Stimulated activated CD8-positive, alpha-beta memory T cell treated with anti-CD3 and anti-CD28 coated beads, Interleukin-15, amount 100 ng/mL, for 1 hour (primary cell): ENCODE data around the gene POLK.
"Not testable (repeated sequence)": the region's sequence is repeated elsewhere in the genome, so short reads cannot be mapped to it uniquely, and the experiment has no call there.

Source experiments
- DNase-seq: peaks from one replicate; pipeline ENCODE4 v3.0.0-alpha.2; 2020; ENCODE audit warnings: low read depth

The POLK gene

GRCh38 chr5:75551471-75551870, 39.8 kb downstream of the POLK start:
- no peak for DNase-seq

GRCh38 chr5:75552764-75553163, 41.1 kb downstream of the POLK start:
- DNase-seq: no peak

GRCh38 chr5:75553358-75553757, 41.7 kb downstream of the POLK start:
- no peak for DNase-seq

- DNase-seq: no peak
Observed at GRCh38 chr5:75558221-75558620, 46.5 kb downstream of the POLK start.

GRCh38 chr5:75558981-75559632, 47.4 kb downstream of the POLK start:
- DNase-seq: no peak

- DNase-seq: not testable (repeated sequence)
Observed at GRCh38 chr5:75560655-75561054, 49.0 kb downstream of the POLK start.

- DNase-seq: not testable (repeated sequence)
Observed at GRCh38 chr5:75565991-75566709, 54.5 kb downstream of the POLK start.

- no peak for DNase-seq
Observed at GRCh38 chr5:75566710-75567309, 55.1 kb downstream of the POLK start.

- DNase-seq: no peak
Observed at GRCh38 chr5:75567710-75568109, 56.0 kb downstream of the POLK start.

- DNase-seq: no peak
Observed at GRCh38 chr5:75568202-75568601, 56.5 kb downstream of the POLK start.

GRCh38 chr5:75571547-75571946, 59.9 kb downstream of the POLK start:
- DNase-seq: no peak

GRCh38 chr5:75574791-75575190, 63.1 kb downstream of the POLK start:
- no peak for DNase-seq

- not testable (repeated sequence) for DNase-seq
Observed at GRCh38 chr5:75578280-75578679, 66.6 kb downstream of the POLK start.

- no peak for DNase-seq
Observed at GRCh38 chr5:75584641-75585040, 73.0 kb downstream of the POLK start.

GRCh38 chr5:75588666-75589065, 77.0 kb downstream of the POLK start:
- DNase-seq: no peak

GRCh38 chr5:75600535-75600934, 88.8 kb downstream of the POLK start:
- DNase-seq: no peak

GRCh38 chr5:75601567-75601966, 89.9 kb downstream of the POLK start:
- no peak for DNase-seq

GRCh38 chr5:75601996-75602395, 90.3 kb downstream of the POLK start:
- DNase-seq: no peak

GRCh38 chr5:75603371-75603770, 91.7 kb downstream of the POLK start:
- DNase-seq: no peak

GRCh38 chr5:75603821-75604220, 92.1 kb downstream of the POLK start:
- no peak for DNase-seq

- not testable (repeated sequence) for DNase-seq
Observed at GRCh38 chr5:75607341-75607740, 95.7 kb downstream of the POLK start.

- DNase-seq: no peak
Observed at GRCh38 chr5:75608870-75609269, 97.2 kb downstream of the POLK start.

- DNase-seq: no peak
Observed at GRCh38 chr5:75610201-75610600, 98.5 kb downstream of the POLK start.
